B cell (primary cell): Measurements from ENCODE around the gene BMPER. TPM values are rescaled to one million over a fixed set of nuclear protein-coding genes. Genes with fewer than 3 reads are reported as not detected.

Source experiments
- ATAC-seq: fragments of 200-7000 bp; cut with Tn5 transposase; one replicate; pipeline ENCODE4 v1.10.0; 2021; ENCODE audit warnings: low read depth, mild to moderate bottlenecking, moderate number of reproducible peaks, moderate library complexity
- CTCF ChIA-PET: fragments of 350-600 bp; sonication (Branson Sonifier 250); formaldehyde crosslinking; loops from one replicate; lab custom pipeline; 2021; ENCODE audit warnings: antibody characterized with exemption, inconsistent platforms; lab: Charles Lee
- POLR2A ChIA-PET: fragments of 350-600 bp; sonication (Branson Sonifier 250); formaldehyde crosslinking; loops from one replicate; lab custom pipeline; 2021; ENCODE audit warnings: antibody characterized with exemption; lab: Charles Lee
- DNase-seq: peaks from one replicate; pipeline ENCODE4 v3.0.0; 2013
- H2AFZ ChIP-seq: 2 replicates; pipeline ENCODE4 v1.6.1; 2012; ENCODE audit warnings: mild to moderate bottlenecking, low read depth, low read length; ENCODE audit not compliant: insufficient read depth, poor library complexity, severe bottlenecking
- H3K27ac ChIP-seq, 2 donors: 1 replicate in 1 of 2; 2 replicates in 1 of 2; pipeline ENCODE4 v1.5.1; 2012 to 2013; ENCODE audit warnings: low read length in 2 of 2, mild to moderate bottlenecking in 2 of 2, moderate library complexity in 1 of 2
- H3K27me3 ChIP-seq, 4 experiments: fragments of 200-600 bp in 1 of 4; sonication (generic) in 1 of 4; replicated peaks in 1 of 4; 1 replicate in 2 of 4; 2 replicates in 2 of 4; pipeline versions ENCODE4 v1.6.1 to v1.7.0; 2013 to 2016; ENCODE audit warnings: low read length in 3 of 4, mild to moderate bottlenecking in 2 of 4, mixed read lengths in 1 of 4, moderate library complexity in 1 of 4; ENCODE audit not compliant: insufficient read depth in 4 of 4, control insufficient read depth in 3 of 4; ENCODE audit errors: control extremely low read depth in 1 of 4
- H3K36me3 ChIP-seq, 2 experiments: replicated peaks in 1 of 2; 1 replicate in 1 of 2; 2 replicates in 1 of 2; pipeline versions ENCODE4 v1.6.1 to v1.7.1; 2013; ENCODE audit warnings: low read length in 1 of 2; ENCODE audit not compliant: insufficient read depth in 2 of 2, control insufficient read depth in 1 of 2; ENCODE audit errors: control extremely low read depth in 1 of 2, extremely low read depth in 1 of 2
- H3K4me1 ChIP-seq, 2 donors: fragments of 200-600 bp in 1 of 2; sonication (generic) in 1 of 2; 1 replicate in 1 of 2; 2 replicates in 1 of 2; pipeline versions ENCODE4 v1.5.1 to v1.6.1; 2013 to 2017; ENCODE audit warnings: low read length in 2 of 2; ENCODE audit not compliant: control insufficient read depth in 2 of 2, insufficient read depth in 2 of 2
- H3K4me2 ChIP-seq: replicated peaks from 2 replicates; pipeline ENCODE3; 2012; ENCODE audit warnings: mild to moderate bottlenecking, low read depth, low read length; ENCODE audit not compliant: poor library complexity, severe bottlenecking
- H3K4me3 ChIP-seq, 5 experiments: fragments of 200-600 bp in 1 of 5; sonication (generic) in 1 of 5; 1 replicate in 3 of 5; 2 replicates in 2 of 5; pipeline versions ENCODE4 v1.5.1 to v1.7.0; 2011 to 2016; ENCODE audit warnings: low read length in 4 of 5, mild to moderate bottlenecking in 4 of 5, low read depth in 2 of 5, control low read depth in 1 of 5, moderate library complexity in 1 of 5; ENCODE audit not compliant: insufficient read depth in 1 of 5; ENCODE audit errors: control extremely low read depth in 1 of 5, extremely low read depth in 1 of 5
- H3K79me2 ChIP-seq: fragments of 200-600 bp; sonication (generic); one replicate; pipeline ENCODE4 v1.6.0; 2016; ENCODE audit warnings: low read length; ENCODE audit not compliant: control insufficient read depth, insufficient read depth
- H3K9ac ChIP-seq: fragments of 200-600 bp; sonication (generic); 2 replicates; pipeline ENCODE4 v1.6.1; 2017; ENCODE audit warnings: mild to moderate bottlenecking, low read length, moderate library complexity
- H3K9me3 ChIP-seq, 3 donors: one replicate each; pipeline versions ENCODE4 v1.6.1 to v1.7.1; 2013; ENCODE audit warnings: low read length in 2 of 3; ENCODE audit not compliant: control insufficient read depth in 2 of 3, insufficient read depth in 1 of 3; ENCODE audit errors: control extremely low read depth in 1 of 3
- H4K20me1 ChIP-seq: 2 replicates; pipeline ENCODE4 v1.6.0; 2012; ENCODE audit warnings: mild to moderate bottlenecking, low read length; ENCODE audit not compliant: insufficient read depth, control insufficient read depth, poor library complexity, severe bottlenecking
- H3K27ac Mint-ChIP-seq: one replicate; pipeline ENCODE4 v1.8.0; 2021; ENCODE audit warnings: mixed read lengths
- H3K27me3 Mint-ChIP-seq: one replicate; pipeline ENCODE4 v1.8.0; 2021; ENCODE audit warnings: mixed read lengths
- H3K4me1 Mint-ChIP-seq: one replicate; pipeline ENCODE4 v1.8.0; 2021; ENCODE audit warnings: mixed read lengths
- H3K4me3 Mint-ChIP-seq: one replicate; pipeline ENCODE4 v1.8.0; 2021; ENCODE audit warnings: mixed read lengths
- H3K9me3 Mint-ChIP-seq: one replicate; pipeline ENCODE4 v1.8.0; 2022; ENCODE audit warnings: mixed read lengths; ENCODE audit not compliant: insufficient read depth
- CTCF ChIP-seq: fragments of 200-600 bp; IDR thresholded peaks from one replicate; pipeline ENCODE4 v1.8.0; 2022; ENCODE audit warnings: antibody characterized with exemption, mild to moderate bottlenecking
- EZH2 ChIP-seq: IDR thresholded peaks from 2 replicates; pipeline ENCODE4 v1.6.1; 2012; ENCODE audit warnings: borderline replicate concordance, low read depth, mild to moderate bottlenecking, moderate library complexity, low read length; ENCODE audit not compliant: insufficient read depth, poor library complexity, severe bottlenecking
- whole genome bisulfite sequencing: methylation state at CpG from one replicate; pipeline ENCODE4 v1.1.5; 2013; ENCODE audit warnings: missing lambda C conversion rate; ENCODE audit not compliant: insufficient coverage; 5-methylcytosine and 5-hydroxymethylcytosine counted together
- intact Hi-C: fragments of 100-400 bp; cut with micrococcal nuclease; formaldehyde crosslinking; loops from one replicate; pipeline ENCODE4 v1.10.0; 2022
- polyA plus RNA-seq: library from polyadenylated mRNA; depleted of rRNA; stranded (reverse); fragments of >200 nt; gene quantifications from 2 replicates; pipeline ENCODE4 v1.2.3, GENCODE V29; 2012
- total RNA-seq, 2 donors: library from RNA; stranded (reverse); fragments of 120-200 nt in 1 of 2; gene quantifications; 1 replicate in 1 of 2; 2 replicates in 1 of 2; pipeline versions ENCODE4 v1.2.3 to v1.2.4, GENCODE V29; 2013 to 2022

BMPER gene
- total and polyA plus RNA-seq, 2 donors (not counting 1 experiment from before 2014, with no cell fraction given) = not detected

- CTCF ChIA-PET = interaction anchor here (0.6 to 2.9 kb wide), 2 partner anchors 14 to 484 kb away, joined by 3 to 17 read pairs; no protein-coding TSS in a partner anchor
These were observed 4.4 kb downstream of the BMPER start for GRCh38 chr7:33909755-33910154.

GRCh38 chr7:33910756-33911155 is 5.4 kb downstream of the BMPER start:
- H3K4me1 Mint-ChIP-seq = peaks cover 2% of the 10 kb centered on the region
- no peak for DNase-seq
- Histone ChIP-seq H3K4me3 (no peak overlapping the region), H3K9me3 (no peaks in the 10 kb centered on the region), H3K36me3 (no peaks in the 10 kb centered on the region), H4K20me1 (no peaks in the 10 kb centered on the region), H3K9ac (no peak overlapping the region), H3K79me2 (no peaks in the 10 kb centered on the region), H3K27me3 (peaks cover 0 to 24% (median 11%) of the 10 kb centered on the region in 4 experiments), H3K4me2 (no peak overlapping the region), H2AFZ (no peak overlapping the region), H3K27ac (no peak overlapping the region), H3K4me1 (peaks cover 0 to under 1% of the 10 kb centered on the region in 2 donors)
- intact Hi-C loops = no loop called here
- H3K27me3 Mint-ChIP-seq = peaks cover 43% of the 10 kb centered on the region
- WGBS = no CpG with 5 or more reads among the region's 2 CpGs
- H3K27ac Mint-ChIP-seq = no peak overlapping the region
- H3K4me3 Mint-ChIP-seq = no peak overlapping the region
- H3K9me3 Mint-ChIP-seq = no peaks in the 10 kb centered on the region
- ChIA-PET CTCF (no interaction called here), POLR2A (no interaction called here)
- no peak for ATAC-seq
- no peak for TF ChIP-seq CTCF
- no peak for TF ChIP-seq EZH2

More at GRCh38 chr7:33909755-33910154, 4.4 kb downstream of the BMPER start:
- Mint-ChIP-seq H3K27me3 (peaks cover 43% of the 10 kb centered on the region), H3K4me3 (no peak overlapping the region), H3K4me1 (peaks cover 2% of the 10 kb centered on the region), H3K9me3 (no peaks in the 10 kb centered on the region), H3K27ac (no peak overlapping the region)
- TF ChIP-seq CTCF (no peak), EZH2 (no peak)
- POLR2A ChIA-PET = no interaction called here
- Histone ChIP-seq H3K9ac (no peak overlapping the region), H3K4me1 (peaks cover 0 to 6% of the 10 kb centered on the region in 2 donors), H3K27me3 (peaks cover 0 to 24% (median 12%) of the 10 kb centered on the region in 4 experiments), H3K79me2 (no peaks in the 10 kb centered on the region), H3K36me3 (no peaks in the 10 kb centered on the region), H2AFZ (no peak overlapping the region), H3K4me2 (no peak overlapping the region), H3K9me3 (no peaks in the 10 kb centered on the region), H3K27ac (no peak overlapping the region), H4K20me1 (no peaks in the 10 kb centered on the region), H3K4me3 (no peak overlapping the region)
- ATAC-seq (no peak), DNase-seq (no peak)
- intact Hi-C loops = no loop called here
- 86% methylated on average over 1 of the region's 2 CpGs for WGBS
